HG03139 (cell line): Measurements from ENCODE around the gene AHDC1.

ENCODE experiments used
- ATAC-seq: cut with Tn5 transposase; IDR thresholded peaks from one replicate; pipeline ENCODE4 v1.9.1; 2021; ENCODE audit not compliant: unreplicated experiment

The AHDC1 gene

GRCh38 chr1:27599605-27600497 is 4.1 kb downstream of the AHDC1 start:
- no peak for ATAC-seq

- ATAC-seq, result no peak
Measured at GRCh38 chr1:27598902-27599528, 4.9 kb downstream of the AHDC1 start.

GRCh38 chr1:27598295-27598687 is 5.7 kb downstream of the AHDC1 start:
- no peak for ATAC-seq

- no peak for ATAC-seq
Measured at GRCh38 chr1:27597516-27598294, 6.2 kb downstream of the AHDC1 start.

- no peak for ATAC-seq
Measured at GRCh38 chr1:27596986-27597385, 7.0 kb downstream of the AHDC1 start.

GRCh38 chr1:27596261-27596660 is 7.7 kb downstream of the AHDC1 start:
- no peak for ATAC-seq

GRCh38 chr1:27595597-27595996 is 8.3 kb downstream of the AHDC1 start:
- ATAC-seq, result no peak

GRCh38 chr1:27594564-27595510 is 9.1 kb downstream of the AHDC1 start:
- no peak for ATAC-seq

- ATAC-seq, result no peak
Measured at GRCh38 chr1:27593678-27594563, 10.0 kb downstream of the AHDC1 start.

- no peak for ATAC-seq
Measured at GRCh38 chr1:27592931-27593677, 10.8 kb downstream of the AHDC1 start.

- no peak for ATAC-seq
Measured at GRCh38 chr1:27592232-27592930, 11.6 kb downstream of the AHDC1 start.

- ATAC-seq, result no peak
Measured at GRCh38 chr1:27591622-27592021, 12.3 kb downstream of the AHDC1 start.

GRCh38 chr1:27590917-27591508 is 12.9 kb downstream of the AHDC1 start:
- no peak for ATAC-seq

GRCh38 chr1:27589841-27590426 is 14.0 kb downstream of the AHDC1 start:
- ATAC-seq, result no peak

GRCh38 chr1:27589441-27589840 is 14.5 kb downstream of the AHDC1 start:
- no peak for ATAC-seq

GRCh38 chr1:27588256-27589232 is 15.4 kb downstream of the AHDC1 start:
- ATAC-seq, result no peak
